Choroid plexus epithelial cell (primary cell): ENCODE results near the gene VEGFC.

ENCODE experiments used
- DNase-seq: peaks from one replicate; pipeline ENCODE4 v3.0.0-alpha.2; 2010; ENCODE audit warnings: low read depth
- H3K4me3 ChIP-seq: 2 replicates; pipeline ENCODE4 v1.5.1; 2011; ENCODE audit warnings: low read depth, mild to moderate bottlenecking, control low read depth, low read length, moderate library complexity
- TF ChIP-seq, protein P1 (sequence below): conservative IDR thresholded peaks from 2 replicates; pipeline ENCODE4 v1.5.1; 2011; ENCODE audit warnings: low read depth, mild to moderate bottlenecking, control low read depth, inconsistent platforms, low read length, moderate library complexity

VEGFC gene

DNA sequence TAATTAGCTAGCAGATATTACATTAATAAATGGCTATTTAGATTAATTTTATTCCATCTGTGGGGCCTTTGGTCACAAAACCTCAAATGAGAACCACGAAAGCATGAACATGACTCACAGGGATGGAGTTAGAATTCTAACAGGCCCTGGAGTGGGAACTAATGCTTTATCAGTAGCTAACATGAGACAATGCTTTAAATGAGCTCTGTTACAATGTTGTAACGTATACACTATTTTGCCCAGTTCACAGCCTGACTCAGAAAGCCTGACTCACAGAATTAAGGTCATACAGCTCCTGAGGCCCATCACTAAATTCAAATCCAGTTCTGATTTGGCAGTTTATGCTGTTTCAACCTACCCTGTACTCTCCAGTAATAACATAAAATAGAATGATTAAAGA, 23.2 kb downstream of the VEGFC start:
- no peak overlapping the region for H3K4me3 ChIP-seq
- TF ChIP-seq, protein P1, sequence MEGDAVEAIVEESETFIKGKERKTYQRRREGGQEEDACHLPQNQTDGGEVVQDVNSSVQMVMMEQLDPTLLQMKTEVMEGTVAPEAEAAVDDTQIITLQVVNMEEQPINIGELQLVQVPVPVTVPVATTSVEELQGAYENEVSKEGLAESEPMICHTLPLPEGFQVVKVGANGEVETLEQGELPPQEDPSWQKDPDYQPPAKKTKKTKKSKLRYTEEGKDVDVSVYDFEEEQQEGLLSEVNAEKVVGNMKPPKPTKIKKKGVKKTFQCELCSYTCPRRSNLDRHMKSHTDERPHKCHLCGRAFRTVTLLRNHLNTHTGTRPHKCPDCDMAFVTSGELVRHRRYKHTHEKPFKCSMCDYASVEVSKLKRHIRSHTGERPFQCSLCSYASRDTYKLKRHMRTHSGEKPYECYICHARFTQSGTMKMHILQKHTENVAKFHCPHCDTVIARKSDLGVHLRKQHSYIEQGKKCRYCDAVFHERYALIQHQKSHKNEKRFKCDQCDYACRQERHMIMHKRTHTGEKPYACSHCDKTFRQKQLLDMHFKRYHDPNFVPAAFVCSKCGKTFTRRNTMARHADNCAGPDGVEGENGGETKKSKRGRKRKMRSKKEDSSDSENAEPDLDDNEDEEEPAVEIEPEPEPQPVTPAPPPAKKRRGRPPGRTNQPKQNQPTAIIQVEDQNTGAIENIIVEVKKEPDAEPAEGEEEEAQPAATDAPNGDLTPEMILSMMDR: no peak
- DNase-seq: peak; percentile 96

DNA sequence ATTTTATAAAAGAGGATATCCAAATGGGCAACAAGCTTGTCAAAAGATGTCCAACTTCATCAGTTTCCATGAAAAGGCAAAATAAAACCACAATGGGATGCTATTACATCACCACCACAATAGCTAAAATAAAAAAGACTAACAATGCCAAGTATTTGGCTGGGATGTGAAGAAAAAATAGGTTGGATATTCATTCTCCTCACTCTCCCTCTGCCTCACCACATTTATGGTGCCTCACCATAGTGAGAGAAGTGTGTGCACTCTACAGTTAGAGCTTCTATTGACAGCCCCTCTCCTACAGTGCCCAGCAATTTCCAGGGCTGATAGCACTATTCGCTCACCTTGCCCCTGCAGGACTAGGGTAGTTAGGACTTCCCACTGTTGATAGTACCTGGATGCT, 25.5 kb downstream of the VEGFC start:
- no peak overlapping the region for H3K4me3 ChIP-seq
- peak; percentile 40 for DNase-seq
- TF ChIP-seq, protein P1: no peak

DNA sequence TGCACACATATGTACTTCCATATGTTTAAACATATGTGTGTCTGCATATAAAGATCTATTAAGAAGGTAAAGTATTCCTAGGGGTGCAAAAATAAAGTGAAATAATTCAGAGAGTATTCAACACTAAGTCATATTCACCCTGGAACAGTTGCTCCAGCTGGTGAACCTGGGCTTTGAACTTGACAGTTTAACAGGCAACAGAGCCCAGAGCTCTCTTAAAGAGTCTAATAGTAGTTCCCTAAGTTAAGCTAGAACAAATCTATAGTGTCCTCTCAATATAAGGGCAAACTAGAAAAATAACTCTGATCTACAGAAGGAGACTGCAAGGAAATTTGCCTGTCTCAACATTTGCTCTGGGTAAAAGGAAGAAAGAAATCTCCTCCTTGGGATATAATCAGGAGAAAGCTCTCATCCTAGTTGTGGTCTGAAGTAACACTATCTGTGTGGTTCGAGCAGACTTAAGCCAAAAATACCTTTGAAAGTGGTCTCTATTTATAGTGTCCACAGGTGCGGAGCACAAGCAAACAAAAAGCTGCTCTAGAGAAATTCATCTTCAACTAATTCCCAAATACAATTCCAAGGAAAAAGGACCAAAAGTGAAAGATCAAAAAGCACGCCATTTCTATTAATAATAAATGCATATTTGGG, 29.9 kb downstream of the VEGFC start:
- TF ChIP-seq, protein P1: no peak
- no peak overlapping the region for H3K4me3 ChIP-seq
- no peak for DNase-seq

DNA sequence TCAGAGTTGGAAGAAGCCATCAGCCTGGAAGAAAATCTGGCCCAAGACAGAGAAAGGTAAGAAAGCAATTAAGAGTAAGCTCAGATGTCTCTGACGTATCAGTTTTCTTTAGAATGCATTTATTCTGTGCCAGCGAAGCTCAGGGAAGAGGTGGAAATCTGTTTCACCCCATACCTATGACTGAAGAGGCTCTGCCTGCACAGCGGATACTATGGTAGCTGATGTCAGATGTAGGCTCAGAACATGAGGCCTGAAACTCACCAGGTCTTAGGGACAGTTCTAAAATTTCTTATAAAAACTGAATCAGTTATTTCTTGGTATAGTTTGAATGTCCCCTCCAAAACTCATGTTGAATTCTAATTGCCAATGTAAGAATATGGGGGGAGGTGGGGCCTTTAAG, 30.9 kb downstream of the VEGFC start:
- no peak for DNase-seq
- no peak overlapping the region for H3K4me3 ChIP-seq
- TF ChIP-seq, protein P1: no peak

DNA sequence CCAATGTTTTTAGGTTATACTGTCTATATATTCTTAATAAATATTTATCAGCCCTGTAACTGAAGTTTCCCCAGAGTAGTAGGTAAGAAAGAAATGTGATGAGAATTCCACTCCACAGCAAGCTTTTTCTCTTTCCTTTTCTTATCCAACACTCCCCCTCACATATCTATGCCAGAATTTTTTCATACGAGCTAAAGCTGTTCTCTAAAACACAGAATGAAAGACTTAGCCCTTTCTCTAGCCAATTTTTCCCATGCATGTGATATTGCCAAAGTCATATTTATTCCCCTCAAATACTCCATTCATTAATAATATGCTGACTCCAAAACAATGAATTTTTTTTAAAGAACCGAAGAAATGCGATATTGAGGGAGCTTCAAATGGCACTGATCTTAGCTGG, 32.3 kb downstream of the VEGFC start:
- TF ChIP-seq, protein P1: no peak
- H3K4me3 ChIP-seq: no peak overlapping the region
- DNase-seq: no peak

DNA sequence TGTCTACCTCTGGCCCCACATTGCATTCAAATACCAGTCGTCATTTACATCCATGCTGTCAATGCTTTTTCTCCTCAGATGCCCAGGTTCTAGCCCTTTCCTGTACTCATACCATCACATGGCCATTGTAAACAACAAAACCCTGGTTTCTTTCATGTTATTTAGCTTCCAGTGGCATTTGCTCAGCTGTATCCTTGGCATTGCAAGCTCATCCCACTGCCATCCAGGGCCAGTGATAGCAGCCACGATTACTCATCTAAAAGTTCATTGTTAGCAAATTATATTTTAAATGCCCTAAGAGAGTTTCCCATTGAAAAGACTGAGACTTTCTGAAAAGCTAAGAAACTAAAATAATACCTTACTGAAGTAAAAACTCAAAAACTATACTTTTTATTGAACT, 34.0 kb downstream of the VEGFC start:
- no peak for DNase-seq
- TF ChIP-seq, protein P1: no peak
- H3K4me3 ChIP-seq: no peak overlapping the region

DNA sequence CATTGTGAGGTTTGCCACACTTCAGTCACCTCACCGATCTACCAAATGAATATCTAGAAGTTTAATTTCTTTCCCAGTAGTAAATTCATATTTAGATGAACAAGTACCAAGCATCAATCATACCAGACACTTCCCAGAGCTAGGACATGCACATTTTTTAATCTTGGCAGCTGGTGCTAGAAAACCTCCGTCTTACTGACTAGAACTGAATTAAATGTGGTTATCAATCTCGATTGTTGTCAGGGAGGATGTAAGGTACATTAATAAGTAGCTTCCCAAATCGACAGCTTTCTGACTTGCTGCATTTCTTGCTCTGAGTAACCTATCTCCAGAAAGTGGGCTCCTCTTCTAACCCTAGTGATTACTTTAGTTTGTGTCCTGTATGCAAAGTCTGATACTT, 34.4 kb downstream of the VEGFC start:
- no peak overlapping the region for H3K4me3 ChIP-seq
- TF ChIP-seq, protein P1: no peak
- no peak for DNase-seq
